HepG2 (cell line): ENCODE data around the gene CROCC. TPM values are rescaled to one million over a fixed set of nuclear protein-coding genes. Genes with fewer than 3 reads are reported as not detected.
A peak's percentile ranks its signal among the peaks of the same experiment; 100 is the strongest.

ENCODE experiments used
- DR1 ChIP-seq: sonication (generic); formaldehyde crosslinking; IDR thresholded peaks from 2 replicates; pipeline ENCODE4 v1.8.0; 2021; ENCODE audit warnings: mild to moderate bottlenecking, missing genetic modification reagents, inconsistent platforms
- E2F5 ChIP-seq: sonication (generic); formaldehyde crosslinking; conservative IDR thresholded peaks from 2 replicates; pipeline ENCODE4 v1.4.0; 2020; ENCODE audit warnings: missing genetic modification reagents
- HNRNPH1 ChIP-seq: fragments of 200-400 bp; formaldehyde crosslinking; optimal IDR thresholded peaks from 2 replicates; pipeline ENCODE3; 2017; ENCODE audit warnings: mild to moderate bottlenecking, low read depth, low read length
- KLF6 ChIP-seq: IDR thresholded peaks from 2 replicates; pipeline ENCODE4 v1.8.0; 2016; ENCODE audit warnings: missing biosample characterization, missing genetic modification reagents
- NR2F1 ChIP-seq, 2 experiments: fragments of 450-650 bp in 1 of 2; formaldehyde crosslinking in 1 of 2; IDR thresholded peaks; 2 replicates each; pipeline versions ENCODE4 v1.5.0 to v1.6.1; 2016 to 2020; ENCODE audit warnings: mild to moderate bottlenecking in 1 of 2, missing compliant biosample characterization in 1 of 2, missing genetic modification reagents in 1 of 2, moderate library complexity in 1 of 2
- PPARG ChIP-seq: conservative IDR thresholded peaks from 2 replicates; pipeline ENCODE4 v1.6.1; 2016; ENCODE audit warnings: missing biosample characterization, missing genetic modification reagents
- RORA ChIP-seq: sonication (generic); formaldehyde crosslinking; IDR thresholded peaks from 2 replicates; pipeline ENCODE4 v1.5.0; 2020; ENCODE audit warnings: mild to moderate bottlenecking, missing genetic modification reagents, moderate library complexity
- SP140L ChIP-seq: sonication (generic); formaldehyde crosslinking; IDR thresholded peaks from 2 replicates; pipeline ENCODE4 v1.4.0; 2020; ENCODE audit warnings: missing genetic modification reagents, borderline replicate concordance
- TBX2 ChIP-seq: sonication (generic); formaldehyde crosslinking; IDR thresholded peaks from 2 replicates; pipeline ENCODE4 v1.5.0; 2020; ENCODE audit warnings: missing genetic modification reagents, mild to moderate bottlenecking, borderline replicate concordance
- ZNF234 ChIP-seq: sonication (generic); formaldehyde crosslinking; conservative IDR thresholded peaks from 2 replicates; pipeline ENCODE4 v1.5.1; 2020; ENCODE audit warnings: mild to moderate bottlenecking, missing genetic modification reagents
- ZNF337 ChIP-seq: sonication (generic); formaldehyde crosslinking; IDR thresholded peaks from 2 replicates; pipeline ENCODE4 v1.5.1; 2020; ENCODE audit warnings: missing genetic modification reagents, low read depth, mild to moderate bottlenecking, borderline replicate concordance
- ZNF431 ChIP-seq: sonication (generic); formaldehyde crosslinking; IDR thresholded peaks from 2 replicates; pipeline ENCODE4 v1.9.0; 2022; ENCODE audit warnings: missing genetic modification reagents, low read depth, mild to moderate bottlenecking, borderline replicate concordance
- ZNF761 ChIP-seq: sonication (generic); formaldehyde crosslinking; conservative IDR thresholded peaks from 2 replicates; pipeline ENCODE4 v1.4.0; 2020; ENCODE audit warnings: mild to moderate bottlenecking, missing genetic modification reagents
- ZNF879 ChIP-seq: sonication (generic); formaldehyde crosslinking; IDR thresholded peaks from 2 replicates; pipeline ENCODE4 v1.8.1; 2023; ENCODE audit warnings: missing genetic modification reagents
- polyA plus RNA-seq, 8 experiments: library from polyadenylated mRNA; depleted of rRNA in 3 of 8; stranded (reverse) in 7 of 8; unstranded in 1 of 8; fragments of >200 nt; fragmentation: Illumina TruSeq in 4 of 8; extraction: Trizol in 4 of 8; gene quantifications; 2 replicates each; pipeline versions ENCODE4 v1.2.1 to v1.2.3, GENCODE V29; 2011 to 2016; ENCODE audit warnings: low read depth in 4 of 8, missing spikeins in 1 of 8, mixed read lengths in 1 of 8; ENCODE audit not compliant: insufficient read depth in 1 of 8
- total RNA-seq, 5 experiments: library from RNA; depleted of rRNA; stranded (reverse); fragments of >200 nt; fragmentation: Illumina TruSeq; extraction: Trizol; gene quantifications; 2 replicates each; pipeline ENCODE4 v1.2.3, GENCODE V29; 2016; ENCODE audit warnings: low read depth in 1 of 5
- TF ChIP-seq, protein P1 (sequence below): IDR thresholded peaks from 2 replicates; pipeline ENCODE4 v1.6.1; 2012; ENCODE audit warnings: inconsistent platforms
- TF ChIP-seq, protein P2 (sequence below), 2 experiments: sonication (generic) in 1 of 2; formaldehyde crosslinking in 1 of 2; IDR thresholded peaks; 2 replicates each; pipeline versions ENCODE4 v1.6.1 to v1.9.0; 2014 to 2022; ENCODE audit warnings: antibody characterized with exemption in 1 of 2, borderline replicate concordance in 1 of 2, inconsistent platforms in 1 of 2, low read depth in 1 of 2, missing genetic modification reagents in 1 of 2
- TF ChIP-seq, protein P3 (sequence below): sonication (generic); formaldehyde crosslinking; IDR thresholded peaks from 2 replicates; pipeline ENCODE4 v1.5.1; 2020; ENCODE audit warnings: mild to moderate bottlenecking, missing genetic modification reagents, moderate library complexity

The CROCC gene
- total and polyA plus RNA-seq, 2 of the 13 experiments (the other 11 are each of a cell fraction or from before 2014, with no cell fraction given) = 7.8 to 15.5 TPM

- TF ChIP-seq, protein P1, sequence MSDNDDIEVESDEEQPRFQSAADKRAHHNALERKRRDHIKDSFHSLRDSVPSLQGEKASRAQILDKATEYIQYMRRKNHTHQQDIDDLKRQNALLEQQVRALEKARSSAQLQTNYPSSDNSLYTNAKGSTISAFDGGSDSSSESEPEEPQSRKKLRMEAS = 0 out of 2 replicates have a peak, but pooled peaks have one; percentile 44
- no peak for TF ChIP-seq RORA (CRISPR knock-in tag)
- TF ChIP-seq HNRNPH1 = no peak
- no peak for TF ChIP-seq ZNF234
- no peak for TF ChIP-seq ZNF879
- TF ChIP-seq NR2F1 (CRISPR knock-in tag; IDR thresholded peaks at IDR 0.05) = no peak
- no peak for TF ChIP-seq KLF6 (CRISPR knock-in tag)
- TF ChIP-seq, protein P2, sequence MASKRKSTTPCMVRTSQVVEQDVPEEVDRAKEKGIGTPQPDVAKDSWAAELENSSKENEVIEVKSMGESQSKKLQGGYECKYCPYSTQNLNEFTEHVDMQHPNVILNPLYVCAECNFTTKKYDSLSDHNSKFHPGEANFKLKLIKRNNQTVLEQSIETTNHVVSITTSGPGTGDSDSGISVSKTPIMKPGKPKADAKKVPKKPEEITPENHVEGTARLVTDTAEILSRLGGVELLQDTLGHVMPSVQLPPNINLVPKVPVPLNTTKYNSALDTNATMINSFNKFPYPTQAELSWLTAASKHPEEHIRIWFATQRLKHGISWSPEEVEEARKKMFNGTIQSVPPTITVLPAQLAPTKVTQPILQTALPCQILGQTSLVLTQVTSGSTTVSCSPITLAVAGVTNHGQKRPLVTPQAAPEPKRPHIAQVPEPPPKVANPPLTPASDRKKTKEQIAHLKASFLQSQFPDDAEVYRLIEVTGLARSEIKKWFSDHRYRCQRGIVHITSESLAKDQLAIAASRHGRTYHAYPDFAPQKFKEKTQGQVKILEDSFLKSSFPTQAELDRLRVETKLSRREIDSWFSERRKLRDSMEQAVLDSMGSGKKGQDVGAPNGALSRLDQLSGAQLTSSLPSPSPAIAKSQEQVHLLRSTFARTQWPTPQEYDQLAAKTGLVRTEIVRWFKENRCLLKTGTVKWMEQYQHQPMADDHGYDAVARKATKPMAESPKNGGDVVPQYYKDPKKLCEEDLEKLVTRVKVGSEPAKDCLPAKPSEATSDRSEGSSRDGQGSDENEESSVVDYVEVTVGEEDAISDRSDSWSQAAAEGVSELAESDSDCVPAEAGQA (IDR thresholded peaks at IDR 0.05; ENCODE audit: low read depth) = 0 out of 2 replicates have a peak, but pooled peaks have one; percentile 28
- TF ChIP-seq, protein P2 (CRISPR knock-in tag; IDR thresholded peaks at IDR 0.05; ENCODE audit: borderline replicate concordance) = no peak
- no peak for TF ChIP-seq ZNF431 (CRISPR knock-in tag)
- TF ChIP-seq, protein P3, sequence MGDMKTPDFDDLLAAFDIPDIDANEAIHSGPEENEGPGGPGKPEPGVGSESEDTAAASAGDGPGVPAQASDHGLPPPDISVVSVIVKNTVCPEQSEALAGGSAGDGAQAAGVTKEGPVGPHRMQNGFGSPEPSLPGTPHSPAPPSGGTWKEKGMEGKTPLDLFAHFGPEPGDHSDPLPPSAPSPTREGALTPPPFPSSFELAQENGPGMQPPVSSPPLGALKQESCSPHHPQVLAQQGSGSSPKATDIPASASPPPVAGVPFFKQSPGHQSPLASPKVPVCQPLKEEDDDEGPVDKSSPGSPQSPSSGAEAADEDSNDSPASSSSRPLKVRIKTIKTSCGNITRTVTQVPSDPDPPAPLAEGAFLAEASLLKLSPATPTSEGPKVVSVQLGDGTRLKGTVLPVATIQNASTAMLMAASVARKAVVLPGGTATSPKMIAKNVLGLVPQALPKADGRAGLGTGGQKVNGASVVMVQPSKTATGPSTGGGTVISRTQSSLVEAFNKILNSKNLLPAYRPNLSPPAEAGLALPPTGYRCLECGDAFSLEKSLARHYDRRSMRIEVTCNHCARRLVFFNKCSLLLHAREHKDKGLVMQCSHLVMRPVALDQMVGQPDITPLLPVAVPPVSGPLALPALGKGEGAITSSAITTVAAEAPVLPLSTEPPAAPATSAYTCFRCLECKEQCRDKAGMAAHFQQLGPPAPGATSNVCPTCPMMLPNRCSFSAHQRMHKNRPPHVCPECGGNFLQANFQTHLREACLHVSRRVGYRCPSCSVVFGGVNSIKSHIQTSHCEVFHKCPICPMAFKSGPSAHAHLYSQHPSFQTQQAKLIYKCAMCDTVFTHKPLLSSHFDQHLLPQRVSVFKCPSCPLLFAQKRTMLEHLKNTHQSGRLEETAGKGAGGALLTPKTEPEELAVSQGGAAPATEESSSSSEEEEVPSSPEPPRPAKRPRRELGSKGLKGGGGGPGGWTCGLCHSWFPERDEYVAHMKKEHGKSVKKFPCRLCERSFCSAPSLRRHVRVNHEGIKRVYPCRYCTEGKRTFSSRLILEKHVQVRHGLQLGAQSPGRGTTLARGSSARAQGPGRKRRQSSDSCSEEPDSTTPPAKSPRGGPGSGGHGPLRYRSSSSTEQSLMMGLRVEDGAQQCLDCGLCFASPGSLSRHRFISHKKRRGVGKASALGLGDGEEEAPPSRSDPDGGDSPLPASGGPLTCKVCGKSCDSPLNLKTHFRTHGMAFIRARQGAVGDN (CRISPR knock-in tag) = peak; percentile 80
- 0 out of 2 replicates have a peak, but pooled peaks have one; percentile 22 for TF ChIP-seq ZNF761 (CRISPR knock-in tag)
- no peak for TF ChIP-seq SP140L (CRISPR knock-in tag)
- no peak for TF ChIP-seq PPARG (CRISPR knock-in tag)
- TF ChIP-seq TBX2 (CRISPR knock-in tag) = peak; percentile 59; the same call in 1 of the 2 replicates
- TF ChIP-seq DR1 = no peak
- no peak for TF ChIP-seq ZNF337 (CRISPR knock-in tag)
- no peak for TF ChIP-seq E2F5 (CRISPR knock-in tag)
Observed at GRCh38 chr1:17011439-17012307, 89.9 kb downstream of the CROCC start, which contains the start of gene ATP13A2 (continued).
